AG04450 (cell line): ENCODE data around the gene MRPL40. TPM values are rescaled to one million over a fixed set of nuclear protein-coding genes. Genes with fewer than 3 reads are reported as not detected.

Experiments used
- CTCF ChIA-PET: fragments of 300-600, 350-600 bp; formaldehyde crosslinking; extraction: SDS; loops from one replicate; lab custom pipeline; 2022; ENCODE audit warnings: antibody characterized with exemption, inconsistent platforms; lab: Charles Lee
- POLR2A ChIA-PET: fragments of 350-600 bp; formaldehyde crosslinking; extraction: SDS; loops from one replicate; lab custom pipeline; 2021; ENCODE audit warnings: antibody characterized with exemption, inconsistent platforms; lab: Yijun Ruan, JAX
- DNase-seq: peaks from one replicate; pipeline ENCODE4 v3.0.0-alpha.2; 2011; ENCODE audit warnings: low read depth, low spot score
- H3K27ac ChIP-seq: one replicate; pipeline ENCODE4 v1.5.1; 2012; ENCODE audit warnings: low read depth, low read length, control low read depth
- H3K27me3 ChIP-seq: one replicate; pipeline ENCODE4 v1.6.0; 2012; ENCODE audit warnings: low read length; ENCODE audit not compliant: control insufficient read depth, insufficient read depth
- H3K4me3 ChIP-seq: 2 replicates; pipeline ENCODE4 v1.5.1; 2011; ENCODE audit warnings: mild to moderate bottlenecking, low read depth, low read length, control low read depth
- H3K9me3 ChIP-seq: 2 replicates; pipeline ENCODE4 v1.5.1; 2012; ENCODE audit warnings: low read length; ENCODE audit not compliant: control insufficient read depth, insufficient read depth
- CTCF ChIP-seq: IDR thresholded peaks from 2 replicates; pipeline ENCODE4 v1.5.1; 2011; ENCODE audit warnings: low read depth, low read length, control low read depth, inconsistent platforms
- polyA plus RNA-seq: library from polyadenylated mRNA; depleted of rRNA; stranded (reverse); fragments of >200 nt; gene quantifications from 2 replicates; pipeline ENCODE4 v1.2.3, GENCODE V29; 2011

Gene MRPL40
- polyA plus RNA-seq, 1 experiment = 49.5 TPM

DNA sequence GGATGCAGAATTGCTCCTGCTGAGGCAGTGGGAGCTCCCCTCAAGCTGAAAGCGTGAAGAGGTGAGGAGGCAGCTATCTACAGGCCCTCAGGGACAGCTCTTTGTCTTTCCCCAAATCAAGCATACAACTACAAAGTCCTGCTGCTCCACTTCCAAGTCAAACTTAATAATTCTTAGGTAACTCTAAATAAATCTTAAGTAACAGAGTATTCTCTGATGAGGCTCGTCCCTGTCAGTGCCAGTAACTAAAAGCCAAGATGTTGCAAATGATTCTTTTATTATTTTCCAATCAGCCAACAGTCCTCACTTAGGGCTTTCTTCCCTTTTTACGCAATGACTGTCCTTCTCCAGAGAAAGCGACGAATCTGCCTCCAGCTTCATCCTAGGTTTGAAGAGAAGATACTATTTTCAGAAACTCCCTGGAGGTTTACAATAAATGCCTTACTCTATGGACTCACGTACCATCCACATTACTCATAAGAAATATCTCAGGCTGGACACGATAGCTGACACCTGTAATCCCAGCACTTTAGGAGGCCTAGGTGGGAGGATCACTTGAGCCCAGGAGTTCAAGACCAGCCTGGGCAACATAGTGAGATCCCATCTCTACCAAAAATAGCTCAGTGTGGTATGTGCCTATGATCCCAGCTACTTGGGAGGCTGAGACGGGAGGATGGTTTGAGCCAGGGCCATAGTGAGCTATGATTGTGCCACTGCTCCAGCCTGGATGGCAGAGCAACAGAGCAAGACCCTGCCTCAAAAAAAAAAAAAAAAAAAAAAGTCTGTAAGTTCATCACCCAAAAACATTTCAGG, 18.2 kb downstream of the MRPL40 start:
- ChIA-PET POLR2A (interaction anchor here (0.7 to 1.0 kb wide), 4 partner anchors 16 to 441 kb away, joined by 3 to 7 read pairs (median 4); partner anchors contain the start of genes HIRA and MRPL40), CTCF (interaction anchor here (0.9 kb wide), 2 partner anchors 179 to 271 kb away, joined by 3 read pairs; no protein-coding TSS in a partner anchor)
- Histone ChIP-seq H3K27me3 (no peaks in the 10 kb centered on the region), H3K4me3 (no peak overlapping the region), H3K9me3 (no peaks in the 10 kb centered on the region), H3K27ac (no peak overlapping the region)
- no peak for DNase-seq
- TF ChIP-seq CTCF = no peak

DNA sequence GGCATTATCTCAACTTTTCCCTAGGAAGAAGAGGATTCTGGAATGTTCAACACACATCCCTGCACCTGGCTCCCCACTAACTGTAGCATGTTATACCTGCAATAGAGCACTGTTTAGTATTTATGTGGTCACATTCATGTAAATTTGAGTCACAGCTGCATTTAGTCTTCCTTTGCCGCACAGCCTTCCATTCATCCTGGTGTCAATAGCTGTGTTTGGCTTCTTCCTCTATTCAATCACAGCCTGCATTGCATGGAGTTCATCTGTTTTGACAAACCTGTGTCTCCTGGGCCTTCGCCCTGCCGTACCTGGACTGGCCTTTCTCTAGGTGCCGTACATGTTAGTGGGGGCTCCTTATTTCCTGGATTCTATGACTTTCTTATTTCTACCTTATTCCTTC, 19.2 kb downstream of the MRPL40 start:
- ChIA-PET CTCF (interaction anchor here (0.9 kb wide), 1 partner anchor 178 kb away, joined by 3 read pairs; no protein-coding TSS in a partner anchor), POLR2A (interaction anchor here (0.7 kb wide), 1 partner anchor 30 kb away, joined by 3 read pairs; no protein-coding TSS in a partner anchor)
- DNase-seq = no peak
- Histone ChIP-seq H3K27ac (no peak overlapping the region), H3K4me3 (no peak overlapping the region), H3K9me3 (no peaks in the 10 kb centered on the region), H3K27me3 (no peaks in the 10 kb centered on the region)
- TF ChIP-seq CTCF = no peak

DNA sequence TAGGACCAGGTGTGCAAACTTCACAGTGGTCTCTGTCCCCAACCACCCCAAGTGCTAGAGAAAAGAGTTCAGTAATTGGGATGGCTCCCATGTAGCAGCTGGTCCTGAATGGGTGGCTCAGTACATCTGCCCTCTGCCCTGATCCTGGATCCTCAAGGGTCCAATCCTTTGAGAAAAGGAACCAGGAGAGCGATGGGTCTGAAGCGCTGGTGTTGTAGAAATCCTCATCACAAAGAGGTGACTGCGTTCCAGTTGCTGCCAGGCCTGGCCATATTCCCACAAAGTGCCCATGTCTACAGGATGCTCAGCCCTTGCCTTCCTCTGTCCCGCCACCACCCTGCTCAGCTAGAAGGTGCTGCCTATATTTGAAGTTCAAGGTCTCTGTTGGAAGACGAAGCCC, 21.4 kb downstream of the MRPL40 start:
- no peak for TF ChIP-seq CTCF
- no peak overlapping the region for H3K4me3 ChIP-seq
- H3K9me3 ChIP-seq = no peaks in the 10 kb centered on the region
- ChIA-PET POLR2A (no interaction called here), CTCF (no interaction called here)
- no peaks in the 10 kb centered on the region for H3K27me3 ChIP-seq
- no peak overlapping the region for H3K27ac ChIP-seq
- no peak for DNase-seq

GRCh38 chr22:19454156-19454555, 21.8 kb downstream of the MRPL40 start:
- CTCF ChIA-PET = no interaction called here
- no peak for DNase-seq

More at GRCh38 chr22:19454156-19454555, 21.8 kb downstream of the MRPL40 start:
- Histone ChIP-seq H3K4me3 (no peak overlapping the region), H3K9me3 (no peaks in the 10 kb centered on the region), H3K27ac (no peak overlapping the region), H3K27me3 (no peaks in the 10 kb centered on the region)
- POLR2A ChIA-PET = no interaction called here
- TF ChIP-seq CTCF = no peak
